Natural killer cell (primary cell): Measurements from ENCODE around the gene P3H3. TPM values are rescaled to one million over a fixed set of nuclear protein-coding genes. Genes with fewer than 3 reads are reported as not detected.

ENCODE experiments used
- ATAC-seq, 3 donors: fragments of 150-1000 bp in 2 of 3; fragments of 200-7000 bp in 1 of 3; cut with Tn5 transposase; 1 replicate in 1 of 3; 2 replicates in 2 of 3; pipeline ENCODE4 v1.10.0; 2021; ENCODE audit warnings: mild to moderate bottlenecking in 2 of 3, moderate library complexity in 2 of 3
- DNase-seq, 2 donors: peaks; one replicate each; pipeline versions ENCODE4 v3.0.0 to v3.0.0-alpha.2; 2013 to 2021; ENCODE audit warnings: mixed read lengths in 1 of 2
- H3K27ac ChIP-seq: one replicate; pipeline ENCODE4 v1.5.1; 2013; ENCODE audit warnings: mild to moderate bottlenecking, low read length
- H3K27me3 ChIP-seq: one replicate; pipeline ENCODE4 v1.6.1; 2013; ENCODE audit warnings: low read length; ENCODE audit not compliant: control insufficient read depth, insufficient read depth
- H3K36me3 ChIP-seq: one replicate; pipeline ENCODE4 v1.6.1; 2013; ENCODE audit warnings: low read length; ENCODE audit not compliant: control insufficient read depth, insufficient read depth
- H3K4me1 ChIP-seq: one replicate; pipeline ENCODE4 v1.6.1; 2013; ENCODE audit warnings: low read length; ENCODE audit not compliant: control insufficient read depth, insufficient read depth
- H3K4me3 ChIP-seq: one replicate; pipeline ENCODE4 v1.5.1; 2013; ENCODE audit warnings: low read length
- H3K9me3 ChIP-seq: one replicate; pipeline ENCODE4 v1.6.1; 2013; ENCODE audit warnings: low read length; ENCODE audit not compliant: control insufficient read depth, insufficient read depth
- H3K27ac Mint-ChIP-seq, 2 donors: one replicate each; pipeline ENCODE4 v1.8.0; 2022; ENCODE audit warnings: mild to moderate bottlenecking in 2 of 2, mixed read lengths in 2 of 2, moderate library complexity in 1 of 2
- H3K27me3 Mint-ChIP-seq, 2 donors: one replicate each; pipeline ENCODE4 v1.8.0; 2022; ENCODE audit warnings: low read depth in 2 of 2, mixed read lengths in 2 of 2
- H3K36me3 Mint-ChIP-seq: one replicate; pipeline ENCODE4 v1.8.0; 2022; ENCODE audit warnings: mixed read lengths
- H3K4me1 Mint-ChIP-seq, 2 donors: one replicate each; pipeline ENCODE4 v1.8.0; 2022; ENCODE audit warnings: mixed read lengths in 2 of 2
- H3K4me3 Mint-ChIP-seq: one replicate; pipeline ENCODE4 v1.8.0; 2022; ENCODE audit warnings: mild to moderate bottlenecking, moderate library complexity, mixed read lengths
- H3K9me3 Mint-ChIP-seq, 2 donors: one replicate each; pipeline ENCODE4 v1.8.0; 2022; ENCODE audit warnings: mixed read lengths in 2 of 2
- WGBS: methylation state at CpG from one replicate; pipeline ENCODE4 v1.1.7; 2013; ENCODE audit warnings: missing lambda C conversion rate; ENCODE audit not compliant: insufficient coverage; 5-methylcytosine and 5-hydroxymethylcytosine counted together
- intact Hi-C: fragments of 100-400 bp; cut with micrococcal nuclease; formaldehyde crosslinking; loops from one replicate; pipeline ENCODE4 v1.14.2; 2022
- total RNA-seq, 4 donors: library from RNA; stranded (reverse); fragments of 120-200 nt in 1 of 4; gene quantifications; one replicate each; pipeline versions ENCODE4 v1.2.3 to v1.2.4, GENCODE V29; 2013 to 2022
- TF ChIP-seq, protein P1 (sequence below): fragments of 200-600 bp; IDR thresholded peaks from one replicate; pipeline ENCODE4 v1.8.0; 2022; ENCODE audit warnings: antibody characterized with exemption

The P3H3 gene
- total RNA-seq, 3 donors from 2014 or later (not counting 1 experiment from before 2014, with no cell fraction given), result 0.72 to 1.8 TPM; not detected in 1

DNA sequence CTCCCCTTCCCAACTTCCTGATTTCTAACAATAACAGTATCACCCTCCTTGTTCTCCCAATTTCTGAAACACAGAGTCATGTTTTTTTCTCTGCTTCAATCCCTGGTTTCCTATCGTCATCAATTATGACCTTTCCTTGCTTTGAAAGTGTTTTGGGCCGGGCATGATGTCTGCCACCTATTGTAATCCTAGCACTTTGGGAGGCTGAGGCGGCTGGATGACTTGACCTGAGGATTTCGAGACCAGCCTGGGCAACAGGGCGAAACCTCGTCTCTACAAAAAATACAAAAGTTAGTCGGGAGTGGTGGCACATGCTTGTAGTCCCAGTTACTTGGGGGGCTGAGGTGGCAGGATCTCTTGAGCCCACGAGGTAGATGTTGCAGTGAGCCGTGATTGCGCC, 19.2 kb upstream of the P3H3 start:
- no peak overlapping the region for H3K4me3 ChIP-seq
- H3K36me3 ChIP-seq, result no peaks in the 10 kb centered on the region
- TF ChIP-seq, protein P1, sequence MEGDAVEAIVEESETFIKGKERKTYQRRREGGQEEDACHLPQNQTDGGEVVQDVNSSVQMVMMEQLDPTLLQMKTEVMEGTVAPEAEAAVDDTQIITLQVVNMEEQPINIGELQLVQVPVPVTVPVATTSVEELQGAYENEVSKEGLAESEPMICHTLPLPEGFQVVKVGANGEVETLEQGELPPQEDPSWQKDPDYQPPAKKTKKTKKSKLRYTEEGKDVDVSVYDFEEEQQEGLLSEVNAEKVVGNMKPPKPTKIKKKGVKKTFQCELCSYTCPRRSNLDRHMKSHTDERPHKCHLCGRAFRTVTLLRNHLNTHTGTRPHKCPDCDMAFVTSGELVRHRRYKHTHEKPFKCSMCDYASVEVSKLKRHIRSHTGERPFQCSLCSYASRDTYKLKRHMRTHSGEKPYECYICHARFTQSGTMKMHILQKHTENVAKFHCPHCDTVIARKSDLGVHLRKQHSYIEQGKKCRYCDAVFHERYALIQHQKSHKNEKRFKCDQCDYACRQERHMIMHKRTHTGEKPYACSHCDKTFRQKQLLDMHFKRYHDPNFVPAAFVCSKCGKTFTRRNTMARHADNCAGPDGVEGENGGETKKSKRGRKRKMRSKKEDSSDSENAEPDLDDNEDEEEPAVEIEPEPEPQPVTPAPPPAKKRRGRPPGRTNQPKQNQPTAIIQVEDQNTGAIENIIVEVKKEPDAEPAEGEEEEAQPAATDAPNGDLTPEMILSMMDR, result no peak
- no peaks in the 10 kb centered on the region for H3K9me3 ChIP-seq
- Mint-ChIP-seq H3K4me1 (no peaks in the 10 kb centered on the region), H3K27ac (no peak overlapping the region), H3K4me3 (no peak overlapping the region), H3K27me3 (peaks cover 6 to 18% of the 10 kb centered on the region in 2 donors), H3K36me3 (no peaks in the 10 kb centered on the region), H3K9me3 (no peaks in the 10 kb centered on the region)
- no peaks in the 10 kb centered on the region for H3K27me3 ChIP-seq
- intact Hi-C loops, result no loop called here
- H3K4me1 ChIP-seq, result no peaks in the 10 kb centered on the region
- ATAC-seq, result no peak
- no peak for DNase-seq
- 90% methylated on average over 10 of the region's 10 CpGs for WGBS
- no peak overlapping the region for H3K27ac ChIP-seq

DNA sequence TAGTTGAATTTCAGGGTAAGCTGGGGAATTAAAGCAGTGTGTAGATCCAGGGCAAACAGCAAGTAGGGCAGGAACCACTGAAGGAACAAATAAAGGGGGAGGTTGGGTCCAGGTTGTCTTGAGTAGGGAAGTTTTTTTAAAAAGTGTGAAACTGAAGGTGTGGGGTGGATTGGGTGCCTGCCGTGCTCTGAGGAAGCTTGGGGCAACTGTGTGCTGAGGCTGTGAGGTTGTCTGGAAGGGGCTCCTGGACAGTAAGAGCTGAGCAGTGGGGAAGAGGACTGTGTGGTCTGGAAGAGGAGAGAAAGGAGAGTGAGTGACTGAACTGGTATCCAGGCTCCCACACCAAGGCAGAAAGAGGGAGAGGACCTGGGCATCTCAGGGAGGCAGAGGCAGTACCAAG, 17.4 kb upstream of the P3H3 start:
- intact Hi-C loops, result no loop called here
- WGBS, result 76% methylated on average over 1 of the region's 1 CpG
- H3K9me3 Mint-ChIP-seq, result no peaks in the 10 kb centered on the region
- TF ChIP-seq, protein P1, result no peak
- Histone ChIP-seq H3K4me3 (no peak overlapping the region), H3K4me1 (no peaks in the 10 kb centered on the region), H3K27ac (no peak overlapping the region), H3K36me3 (no peaks in the 10 kb centered on the region), H3K27me3 (no peaks in the 10 kb centered on the region), H3K9me3 (no peaks in the 10 kb centered on the region)
- H3K36me3 Mint-ChIP-seq, result no peaks in the 10 kb centered on the region
- no peak overlapping the region for H3K4me3 Mint-ChIP-seq
- H3K4me1 Mint-ChIP-seq, result no peaks in the 10 kb centered on the region
- DNase-seq, result no peak
- H3K27ac Mint-ChIP-seq, result no peak overlapping the region
- H3K27me3 Mint-ChIP-seq, result peaks cover 3 to 16% of the 10 kb centered on the region in 2 donors
- no peak for ATAC-seq

DNA sequence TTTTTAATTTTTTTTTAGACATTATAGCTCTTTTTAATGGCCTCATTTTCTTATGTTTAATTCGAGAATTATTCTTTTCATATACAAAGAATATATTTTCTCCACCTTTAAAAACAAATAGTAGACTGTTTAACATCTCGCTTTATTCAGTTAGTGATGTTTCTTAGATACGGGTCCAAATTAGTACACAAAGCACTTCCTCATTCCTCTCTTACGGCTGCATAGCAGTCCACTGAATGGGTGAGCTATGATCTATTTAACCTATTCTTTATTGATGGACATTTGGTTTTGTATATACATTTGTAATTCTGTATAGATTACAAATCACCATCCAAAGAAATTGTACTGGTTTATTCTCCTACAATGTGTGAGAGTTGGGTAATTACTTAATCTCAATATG, 14.8 kb upstream of the P3H3 start:
- no CpG with 5 or more reads among the region's 4 CpGs for WGBS
- H3K9me3 ChIP-seq, result no peaks in the 10 kb centered on the region
- no peaks in the 10 kb centered on the region for H3K9me3 Mint-ChIP-seq
- H3K27ac Mint-ChIP-seq, result no peak overlapping the region
- H3K4me1 Mint-ChIP-seq, result no peaks in the 10 kb centered on the region
- no peak overlapping the region for H3K4me3 ChIP-seq
- intact Hi-C loops, result no loop called here
- H3K27ac ChIP-seq, result no peak overlapping the region
- TF ChIP-seq, protein P1, result no peak
- no peaks in the 10 kb centered on the region for H3K4me1 ChIP-seq
- H3K4me3 Mint-ChIP-seq, result no peak overlapping the region
- peaks cover 0 to 19% of the 10 kb centered on the region in 2 donors for H3K27me3 Mint-ChIP-seq
- no peaks in the 10 kb centered on the region for H3K36me3 ChIP-seq
- H3K27me3 ChIP-seq, result no peaks in the 10 kb centered on the region
- no peaks in the 10 kb centered on the region for H3K36me3 Mint-ChIP-seq
- ATAC-seq (no peak), DNase-seq (no peak)

DNA sequence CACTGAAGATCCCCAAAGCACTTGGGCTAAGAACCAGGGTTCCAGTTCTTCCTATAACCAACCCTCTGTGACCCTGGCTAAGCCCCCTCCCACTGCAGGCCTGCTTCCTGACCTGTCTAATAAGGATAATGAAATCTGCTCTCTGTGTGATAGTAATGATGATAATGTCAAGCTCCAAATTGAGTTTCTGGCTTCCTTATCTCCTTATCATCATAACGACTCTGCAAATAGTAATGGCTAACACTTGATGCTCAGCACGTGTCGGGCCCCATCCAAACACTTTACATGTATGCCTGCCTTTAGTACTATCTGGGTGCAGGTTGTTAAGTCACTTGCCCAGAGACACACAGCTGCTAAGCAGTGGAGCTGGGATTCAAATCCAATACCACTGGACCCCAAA, 11.6 kb upstream of the P3H3 start:
- TF ChIP-seq, protein P1, result no peak
- no peak overlapping the region for H3K27ac Mint-ChIP-seq
- Histone ChIP-seq H3K4me1 (peaks cover 5% of the 10 kb centered on the region), H3K36me3 (no peaks in the 10 kb centered on the region), H3K4me3 (no peak overlapping the region), H3K9me3 (no peaks in the 10 kb centered on the region), H3K27me3 (no peaks in the 10 kb centered on the region), H3K27ac (no peak overlapping the region)
- ATAC-seq, result no peak
- intact Hi-C loops, result no loop called here
- H3K4me1 Mint-ChIP-seq, result no peaks in the 10 kb centered on the region
- no peaks in the 10 kb centered on the region for H3K9me3 Mint-ChIP-seq
- no peak overlapping the region for H3K4me3 Mint-ChIP-seq
- peaks cover 0 to 21% of the 10 kb centered on the region in 2 donors for H3K27me3 Mint-ChIP-seq
- H3K36me3 Mint-ChIP-seq, result no peaks in the 10 kb centered on the region
- DNase-seq, result no peak
- 81% methylated on average over 3 of the region's 3 CpGs for WGBS
